Uterus (tissue), 2 donors: ENCODE data around the gene C19orf38.

ENCODE experiments used
- CTCF ChIP-seq, 4 experiments: fragments of 200-600 bp in 2 of 4; fragments of 450-650 bp in 2 of 4; sonication (generic) in 2 of 4; IDR thresholded peaks; one replicate each; pipeline ENCODE4 v1.5.1; 2016 to 2019; ENCODE audit warnings: antibody characterized with exemption in 4 of 4, mild to moderate bottlenecking in 2 of 4, moderate library complexity in 1 of 4
- POLR2A ChIP-seq, 2 donors: fragments of 450-650 bp; IDR thresholded peaks; one replicate each; pipeline ENCODE4 v1.6.1; 2016; ENCODE audit warnings: antibody characterized with exemption in 2 of 2, mild to moderate bottlenecking in 1 of 2, moderate library complexity in 1 of 2

DNA sequence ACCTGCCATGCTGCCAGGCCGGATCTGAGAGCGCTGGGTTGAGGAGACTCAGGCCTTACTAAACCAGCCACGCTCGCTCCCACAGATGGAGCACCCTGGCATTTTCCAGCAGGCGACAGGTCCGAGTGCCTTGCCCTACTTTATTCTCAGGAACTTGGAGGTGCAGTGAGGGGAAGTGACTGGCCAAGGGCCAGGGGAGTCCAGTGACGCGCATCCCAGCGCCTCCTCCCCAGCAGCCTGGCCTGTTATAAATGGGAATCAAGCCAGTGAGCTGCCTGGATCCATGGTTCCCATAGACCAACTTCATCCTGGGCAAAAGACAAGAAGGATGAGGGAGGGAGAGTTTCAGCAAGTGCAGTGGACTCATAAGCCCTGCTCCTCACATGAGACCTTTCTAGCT is 47.7 kb upstream of the C19orf38 start:
- no peak for TF ChIP-seq CTCF (IDR thresholded peaks at IDR 0.05)
- TF ChIP-seq POLR2A (IDR thresholded peaks at IDR 0.05), result no peak
